ENCODE data around the gene GRID2. TPM values are rescaled to one million over a fixed set of nuclear protein-coding genes. Genes with fewer than 3 reads are reported as not detected.

The GRID2 gene
- total RNA-seq, 6 experiments from 2014 or later, result not detected

DNA sequence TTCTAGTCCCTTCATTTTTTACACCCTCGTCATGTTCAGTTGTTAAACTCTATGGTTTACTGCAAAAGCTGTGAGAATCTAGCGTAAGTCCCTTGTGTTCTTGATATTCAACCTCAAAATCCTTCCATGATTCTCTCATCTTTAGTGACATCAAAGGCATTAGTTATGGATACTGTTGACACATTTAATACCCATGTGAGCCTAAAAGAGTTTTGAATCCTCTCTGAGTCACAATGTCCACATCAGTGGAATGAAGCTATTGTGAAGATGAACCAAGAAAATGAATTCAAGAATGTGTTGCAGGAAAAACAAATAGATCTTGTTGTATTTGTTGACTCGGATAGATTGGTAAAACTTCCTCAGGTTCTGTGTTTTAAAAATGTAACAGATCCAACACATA, 1130.1 kb downstream of the GRID2 start:
- DNase-seq, result no peak
- no peak overlapping the region for H3K27ac Mint-ChIP-seq
- no peaks in the 10 kb centered on the region for H3K27me3 Mint-ChIP-seq (ENCODE audit: insufficient read depth)
- H3K9me3 Mint-ChIP-seq, result peaks cover 33% of the 10 kb centered on the region
- no peaks in the 10 kb centered on the region for H3K4me1 Mint-ChIP-seq (ENCODE audit: low read depth)
- TF ChIP-seq, protein P1, sequence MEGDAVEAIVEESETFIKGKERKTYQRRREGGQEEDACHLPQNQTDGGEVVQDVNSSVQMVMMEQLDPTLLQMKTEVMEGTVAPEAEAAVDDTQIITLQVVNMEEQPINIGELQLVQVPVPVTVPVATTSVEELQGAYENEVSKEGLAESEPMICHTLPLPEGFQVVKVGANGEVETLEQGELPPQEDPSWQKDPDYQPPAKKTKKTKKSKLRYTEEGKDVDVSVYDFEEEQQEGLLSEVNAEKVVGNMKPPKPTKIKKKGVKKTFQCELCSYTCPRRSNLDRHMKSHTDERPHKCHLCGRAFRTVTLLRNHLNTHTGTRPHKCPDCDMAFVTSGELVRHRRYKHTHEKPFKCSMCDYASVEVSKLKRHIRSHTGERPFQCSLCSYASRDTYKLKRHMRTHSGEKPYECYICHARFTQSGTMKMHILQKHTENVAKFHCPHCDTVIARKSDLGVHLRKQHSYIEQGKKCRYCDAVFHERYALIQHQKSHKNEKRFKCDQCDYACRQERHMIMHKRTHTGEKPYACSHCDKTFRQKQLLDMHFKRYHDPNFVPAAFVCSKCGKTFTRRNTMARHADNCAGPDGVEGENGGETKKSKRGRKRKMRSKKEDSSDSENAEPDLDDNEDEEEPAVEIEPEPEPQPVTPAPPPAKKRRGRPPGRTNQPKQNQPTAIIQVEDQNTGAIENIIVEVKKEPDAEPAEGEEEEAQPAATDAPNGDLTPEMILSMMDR (IDR thresholded peaks at IDR 0.05), result no peak
- H3K36me3 Mint-ChIP-seq (ENCODE audit: low read depth), result no peaks in the 10 kb centered on the region
- no peak overlapping the region for H3K4me3 Mint-ChIP-seq

DNA sequence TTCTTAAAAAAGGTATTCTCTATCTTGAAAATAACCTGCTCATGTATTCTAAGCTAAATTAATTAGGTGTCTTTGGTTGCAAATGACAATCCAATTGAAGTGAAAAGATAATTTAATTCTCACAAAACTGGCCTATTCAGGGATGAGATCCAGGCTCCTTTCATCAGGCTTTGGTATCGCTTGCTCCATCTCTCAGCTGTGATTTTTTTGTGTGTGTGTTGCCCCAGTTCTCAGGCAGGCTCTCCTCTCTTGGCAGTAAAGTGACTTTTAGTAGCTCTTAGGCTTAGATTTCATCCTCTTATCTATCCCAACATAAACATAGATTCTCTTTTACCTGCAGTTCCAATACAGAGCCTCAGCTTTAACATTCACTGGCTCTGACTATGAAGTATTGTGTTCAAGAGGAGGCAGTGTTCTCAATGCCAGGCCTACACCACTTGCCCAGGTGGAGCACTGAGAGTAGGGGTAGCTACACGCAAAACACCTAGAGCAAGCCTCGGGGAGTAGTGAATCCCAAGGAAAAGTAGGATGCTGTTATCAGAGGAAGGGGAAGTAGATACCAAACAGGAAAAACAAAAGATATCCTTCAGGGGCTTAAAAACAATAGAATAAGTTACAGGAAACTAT, 1132.3 kb downstream of the GRID2 start:
- Mint-ChIP-seq H3K27me3 (ENCODE audit: insufficient read depth) (no peaks in the 10 kb centered on the region), H3K27ac (no peak overlapping the region)
- TF ChIP-seq, protein P1 (IDR thresholded peaks at IDR 0.05), result no peak

DNA sequence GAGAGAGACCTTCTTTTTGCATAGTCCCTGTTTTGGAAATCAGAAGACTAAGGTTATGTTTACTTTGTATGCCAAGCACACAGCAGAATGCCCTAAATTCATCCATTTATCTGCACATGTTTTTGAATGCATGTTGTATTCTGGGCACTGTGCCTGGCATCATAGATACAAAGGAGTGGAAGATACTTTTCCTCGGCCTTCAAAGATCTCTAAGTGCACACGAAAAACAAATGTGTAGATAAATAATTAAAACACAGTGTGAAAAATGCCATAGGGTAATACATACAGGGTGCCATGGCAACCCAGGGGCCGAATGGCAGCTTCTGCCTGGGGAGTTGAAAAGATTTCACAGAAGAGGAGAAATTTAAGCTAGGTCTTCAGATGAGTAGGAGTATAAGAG, 1134.2 kb downstream of the GRID2 start:
- no peaks in the 10 kb centered on the region for H3K27me3 Mint-ChIP-seq (ENCODE audit: insufficient read depth)
- H3K9me3 Mint-ChIP-seq, result peaks cover 44% of the 10 kb centered on the region
- no peaks in the 10 kb centered on the region for H3K36me3 Mint-ChIP-seq (ENCODE audit: low read depth)
- DNase-seq, result no peak
- no peak overlapping the region for H3K4me3 Mint-ChIP-seq
- no peaks in the 10 kb centered on the region for H3K4me1 Mint-ChIP-seq (ENCODE audit: low read depth)
- H3K27ac Mint-ChIP-seq, result no peak overlapping the region
- TF ChIP-seq, protein P1 (IDR thresholded peaks at IDR 0.05), result no peak

More for the DNA sequence above, 1132.3 kb downstream of the GRID2 start:
- peaks cover 38% of the 10 kb centered on the region for H3K9me3 Mint-ChIP-seq
- no peaks in the 10 kb centered on the region for H3K36me3 Mint-ChIP-seq (ENCODE audit: low read depth)
- no peak overlapping the region for H3K4me3 Mint-ChIP-seq
- no peak for DNase-seq
- no peaks in the 10 kb centered on the region for H3K4me1 Mint-ChIP-seq (ENCODE audit: low read depth)

DNA sequence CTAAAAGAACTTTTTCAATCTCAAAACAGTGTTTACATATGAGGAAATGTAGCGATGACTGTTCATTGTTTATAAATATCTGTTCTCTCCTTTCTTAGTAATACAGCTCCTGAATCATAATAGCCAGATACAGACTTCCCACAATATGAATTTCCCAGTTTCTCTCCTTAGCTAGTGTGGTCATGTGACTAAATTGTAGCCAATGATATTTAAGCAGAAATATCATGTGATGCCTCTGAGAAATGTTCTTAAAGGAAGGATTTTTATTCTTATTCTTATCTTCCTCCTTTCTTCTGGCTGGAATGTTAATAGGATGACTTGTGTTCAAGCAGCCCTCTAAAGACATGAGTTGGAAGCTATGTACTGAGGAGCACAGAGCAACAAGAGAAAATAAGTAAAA, 1141.1 kb downstream of the GRID2 start:
- Mint-ChIP-seq H3K4me3 (no peak overlapping the region), H3K4me1 (ENCODE audit: low read depth) (no peaks in the 10 kb centered on the region), H3K36me3 (ENCODE audit: low read depth) (no peaks in the 10 kb centered on the region), H3K27ac (no peak overlapping the region), H3K9me3 (peaks cover 14% of the 10 kb centered on the region), H3K27me3 (ENCODE audit: insufficient read depth) (no peaks in the 10 kb centered on the region)
- no peak for DNase-seq
- TF ChIP-seq, protein P1 (IDR thresholded peaks at IDR 0.05), result no peak

DNA sequence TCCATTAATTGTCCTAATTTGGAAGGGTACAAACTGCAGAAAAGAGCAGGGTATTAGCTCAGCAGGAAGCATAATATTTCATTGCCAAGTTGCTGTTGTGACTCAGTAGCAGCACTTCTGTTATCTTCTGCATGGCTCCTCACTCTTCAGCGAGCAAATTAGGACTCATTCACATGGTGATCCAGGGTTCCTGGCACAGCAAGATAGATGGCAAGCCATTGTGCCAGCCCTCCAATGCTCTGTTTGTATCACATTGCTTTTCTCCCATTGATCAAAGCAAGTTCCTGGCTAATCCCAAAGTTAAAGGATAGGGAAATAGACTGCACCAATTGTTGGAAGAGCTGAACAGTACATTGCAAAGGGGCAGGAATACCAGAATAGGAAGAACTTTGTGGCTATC, 1142.3 kb downstream of the GRID2 start:
- no peak overlapping the region for H3K27ac Mint-ChIP-seq
- peaks cover 14% of the 10 kb centered on the region; the same call in 1 of the 2 replicates for H3K9me3 Mint-ChIP-seq
- no peaks in the 10 kb centered on the region for H3K4me1 Mint-ChIP-seq (ENCODE audit: low read depth)
- H3K27me3 Mint-ChIP-seq (ENCODE audit: insufficient read depth), result no peaks in the 10 kb centered on the region
- no peak for DNase-seq
- H3K36me3 Mint-ChIP-seq (ENCODE audit: low read depth), result no peaks in the 10 kb centered on the region
- TF ChIP-seq, protein P1 (IDR thresholded peaks at IDR 0.05), result no peak
- no peak overlapping the region for H3K4me3 Mint-ChIP-seq
